SU-DHL-6 (cell line): Measurements from ENCODE around the gene BORCS8.
"Not testable (repeated sequence)": the region's sequence is repeated elsewhere in the genome, so short reads cannot be mapped to it uniquely, and the experiment has no call there.

Experiments
- CTCF ChIP-seq: fragments of 200-600 bp; sonication (generic); IDR thresholded peaks from one replicate; pipeline ENCODE4 v1.5.1; 2017; ENCODE audit warnings: antibody characterized with exemption, mild to moderate bottlenecking, low read length, moderate library complexity; ENCODE audit not compliant: insufficient read depth, poor library complexity, severe bottlenecking
- EZH2phosphoT487 ChIP-seq: fragments of 200-600 bp; sonication (generic), shearing (Covaris generic); conservative IDR thresholded peaks from 2 replicates; pipeline ENCODE4 v1.6.1; 2018; ENCODE audit warnings: mild to moderate bottlenecking, antibody characterized with exemption, low read length, moderate library complexity, mixed read lengths

- not testable (repeated sequence) for TF ChIP-seq CTCF, EZH2phosphoT487
Observed at GRCh38 chr19:19148504-19148903, 43.4 kb downstream of the BORCS8 start.
